ENCODE data around the gene DUSP16.
"Not testable (repeated sequence)": the region's sequence is repeated elsewhere in the genome, so short reads cannot be mapped to it uniquely, and the experiment has no call there.

Gene DUSP16

GRCh38 chr12:12562585-12563261 is at the start of gene DUSP16:
DUSP16 (minus strand) TSS chr12:12562863; CDS start chr12:12521098, 41,765 bp downstream.
- peak; percentile 71 for ATAC-seq (ENCODE audit: low read depth)
- Mint-ChIP-seq H3K36me3 (no peaks in the 10 kb centered on the region), H3K27ac (peak within 1 kb of the TSS; percentile 98), H3K4me1 (peaks cover 5% of the 10 kb centered on the region), H3K27me3 (no peaks in the 10 kb centered on the region), H3K9me3 (no peaks in the 10 kb centered on the region), H3K4me3 (peak within 1 kb of the TSS; percentile 90)
- DNase-seq (ENCODE audit: low spot score in 2 of 2), result peak; percentile 73 to 78

- Mint-ChIP-seq H3K4me1 (peaks cover 17% of the 10 kb centered on the region), H3K27ac (peak overlapping the region; percentile 95), H3K36me3 (peaks cover 5% of the 10 kb centered on the region), H3K9me3 (no peaks in the 10 kb centered on the region), H3K4me3 (peak overlapping the region; percentile 95), H3K27me3 (no peaks in the 10 kb centered on the region)
- DNase-seq (ENCODE audit: low spot score in 2 of 2) (no peak), ATAC-seq (ENCODE audit: low read depth) (no peak)
Measured at GRCh38 chr12:12612358-12612757, 49.7 kb upstream of the DUSP16 start.

GRCh38 chr12:12611512-12612306 is 49.0 kb upstream of the DUSP16 start, which contains the start of gene CREBL2:
CREBL2 (plus strand) TSS chr12:12611876; CDS start chr12:12612173, 297 bp downstream.
- ATAC-seq (ENCODE audit: low read depth), result peak; percentile 90
- H3K27me3 Mint-ChIP-seq, result no peaks in the 10 kb centered on the region
- H3K27ac Mint-ChIP-seq, result peak within 1 kb of the TSS; percentile 95
- H3K9me3 Mint-ChIP-seq, result no peaks in the 10 kb centered on the region
- H3K4me1 Mint-ChIP-seq, result peaks cover 19% of the 10 kb centered on the region
- H3K4me3 Mint-ChIP-seq, result peak within 1 kb of the TSS; percentile 95
- DNase-seq (ENCODE audit: low spot score in 2 of 2), result peak; percentile 76 to 77
- peaks cover 5% of the 10 kb centered on the region for H3K36me3 Mint-ChIP-seq

GRCh38 chr12:12610711-12611110 is 48.0 kb upstream of the DUSP16 start:
- Mint-ChIP-seq H3K9me3 (no peaks in the 10 kb centered on the region), H3K36me3 (peaks cover 4% of the 10 kb centered on the region), H3K27ac (peak overlapping the region; percentile 95), H3K27me3 (no peaks in the 10 kb centered on the region), H3K4me3 (peak overlapping the region; percentile 95), H3K4me1 (peaks cover 17% of the 10 kb centered on the region)
- ATAC-seq (ENCODE audit: low read depth), result no peak
- DNase-seq (ENCODE audit: low spot score in 2 of 2), result no peak

GRCh38 chr12:12609692-12610091 is 47.0 kb upstream of the DUSP16 start:
- Mint-ChIP-seq H3K4me1 (peaks cover 17% of the 10 kb centered on the region), H3K4me3 (no peak overlapping the region), H3K27ac (no peak overlapping the region), H3K27me3 (no peaks in the 10 kb centered on the region), H3K9me3 (no peaks in the 10 kb centered on the region), H3K36me3 (peaks cover 4% of the 10 kb centered on the region)
- DNase-seq (ENCODE audit: low spot score in 2 of 2) (no peak), ATAC-seq (ENCODE audit: low read depth) (no peak)

GRCh38 chr12:12608557-12608957 is 45.9 kb upstream of the DUSP16 start:
- no peak for ATAC-seq (ENCODE audit: low read depth)
- Mint-ChIP-seq H3K36me3 (peaks cover 3% of the 10 kb centered on the region), H3K27ac (no peak overlapping the region)

GRCh38 chr12:12606781-12607589 is 44.3 kb upstream of the DUSP16 start:
- Mint-ChIP-seq H3K4me3 (no peak overlapping the region), H3K27me3 (no peaks in the 10 kb centered on the region), H3K36me3 (peaks cover 2% of the 10 kb centered on the region), H3K4me1 (peaks cover 5% of the 10 kb centered on the region), H3K9me3 (no peaks in the 10 kb centered on the region), H3K27ac (peak overlapping the region; percentile 68)
- ATAC-seq (ENCODE audit: low read depth) (no peak), DNase-seq (ENCODE audit: low spot score in 2 of 2) (no peak)

More at GRCh38 chr12:12608557-12608957, 45.9 kb upstream of the DUSP16 start:
- H3K4me1 Mint-ChIP-seq, result peaks cover 16% of the 10 kb centered on the region
- no peak for DNase-seq (ENCODE audit: low spot score in 2 of 2)
- H3K27me3 Mint-ChIP-seq, result no peaks in the 10 kb centered on the region
- H3K4me3 Mint-ChIP-seq, result no peak overlapping the region
- no peaks in the 10 kb centered on the region for H3K9me3 Mint-ChIP-seq

- H3K9me3 Mint-ChIP-seq, result no peaks in the 10 kb centered on the region
- no peak overlapping the region for H3K4me3 Mint-ChIP-seq
- peaks cover 3% of the 10 kb centered on the region for H3K4me1 Mint-ChIP-seq
- H3K36me3 Mint-ChIP-seq, result no peaks in the 10 kb centered on the region
- H3K27me3 Mint-ChIP-seq, result no peaks in the 10 kb centered on the region
- ATAC-seq (ENCODE audit: low read depth) (no peak), DNase-seq (ENCODE audit: low spot score in 2 of 2) (no peak)
- H3K27ac Mint-ChIP-seq, result no peak overlapping the region
Measured at GRCh38 chr12:12604740-12605139, 42.1 kb upstream of the DUSP16 start.

- Mint-ChIP-seq H3K27ac (no peak overlapping the region), H3K4me3 (no peak overlapping the region), H3K4me1 (no peaks in the 10 kb centered on the region), H3K27me3 (peaks cover 4% of the 10 kb centered on the region), H3K9me3 (peaks cover 5% of the 10 kb centered on the region), H3K36me3 (peaks cover 4% of the 10 kb centered on the region)
- no peak for DNase-seq (ENCODE audit: low spot score in 2 of 2)
- ATAC-seq (ENCODE audit: low read depth), result no peak
Measured at GRCh38 chr12:12600659-12601058, 38.0 kb upstream of the DUSP16 start.

- no peak overlapping the region for H3K27ac Mint-ChIP-seq
- no peak overlapping the region for H3K4me3 Mint-ChIP-seq
- DNase-seq (ENCODE audit: low spot score in 2 of 2) (no peak), ATAC-seq (ENCODE audit: low read depth) (no peak)
- H3K27me3 Mint-ChIP-seq, result peaks cover 5% of the 10 kb centered on the region
- H3K36me3 Mint-ChIP-seq, result peaks cover 4% of the 10 kb centered on the region
- H3K9me3 Mint-ChIP-seq, result peaks cover 6% of the 10 kb centered on the region
- H3K4me1 Mint-ChIP-seq, result no peaks in the 10 kb centered on the region
Measured at GRCh38 chr12:12599750-12600643, 37.3 kb upstream of the DUSP16 start.

GRCh38 chr12:12598864-12599263 is 36.2 kb upstream of the DUSP16 start:
- Mint-ChIP-seq H3K4me3 (no peak overlapping the region), H3K9me3 (peaks cover 6% of the 10 kb centered on the region), H3K27ac (no peak overlapping the region), H3K27me3 (peaks cover 8% of the 10 kb centered on the region), H3K36me3 (peaks cover 4% of the 10 kb centered on the region), H3K4me1 (no peaks in the 10 kb centered on the region)
- DNase-seq (ENCODE audit: low spot score in 2 of 2) (no peak), ATAC-seq (ENCODE audit: low read depth) (no peak)

GRCh38 chr12:12596598-12596997 is 33.9 kb upstream of the DUSP16 start:
- DNase-seq (ENCODE audit: low spot score in 2 of 2); H3K4me3 Mint-ChIP-seq; ATAC-seq (ENCODE audit: low read depth); H3K36me3 Mint-ChIP-seq; H3K4me1 Mint-ChIP-seq; H3K9me3 Mint-ChIP-seq; H3K27ac Mint-ChIP-seq: not testable (repeated sequence)
- peaks cover 10% of the 10 kb centered on the region for H3K27me3 Mint-ChIP-seq

- DNase-seq (ENCODE audit: low spot score in 2 of 2); H3K4me1 Mint-ChIP-seq; H3K9me3 Mint-ChIP-seq; H3K27ac Mint-ChIP-seq; H3K4me3 Mint-ChIP-seq; H3K36me3 Mint-ChIP-seq; ATAC-seq (ENCODE audit: low read depth): not testable (repeated sequence)
- H3K27me3 Mint-ChIP-seq, result peaks cover 10% of the 10 kb centered on the region
Measured at GRCh38 chr12:12595929-12596328, 33.3 kb upstream of the DUSP16 start.
